DND-41 (cell line): ENCODE data around the gene GGNBP2.

Experiments
- CTCF ChIP-seq: IDR thresholded peaks from 2 replicates; pipeline ENCODE4 v1.5.1; 2012; ENCODE audit warnings: borderline replicate concordance, low read length, moderate library complexity, mild to moderate bottlenecking; ENCODE audit not compliant: poor library complexity, severe bottlenecking; ENCODE audit errors: extremely low read depth
- EZH2 ChIP-seq: IDR thresholded peaks from 3 replicates; pipeline ENCODE4 v1.6.1; 2012; ENCODE audit warnings: borderline replicate concordance, low read depth, mild to moderate bottlenecking, moderate library complexity, low read length, inconsistent platforms; ENCODE audit not compliant: severe bottlenecking

DNA sequence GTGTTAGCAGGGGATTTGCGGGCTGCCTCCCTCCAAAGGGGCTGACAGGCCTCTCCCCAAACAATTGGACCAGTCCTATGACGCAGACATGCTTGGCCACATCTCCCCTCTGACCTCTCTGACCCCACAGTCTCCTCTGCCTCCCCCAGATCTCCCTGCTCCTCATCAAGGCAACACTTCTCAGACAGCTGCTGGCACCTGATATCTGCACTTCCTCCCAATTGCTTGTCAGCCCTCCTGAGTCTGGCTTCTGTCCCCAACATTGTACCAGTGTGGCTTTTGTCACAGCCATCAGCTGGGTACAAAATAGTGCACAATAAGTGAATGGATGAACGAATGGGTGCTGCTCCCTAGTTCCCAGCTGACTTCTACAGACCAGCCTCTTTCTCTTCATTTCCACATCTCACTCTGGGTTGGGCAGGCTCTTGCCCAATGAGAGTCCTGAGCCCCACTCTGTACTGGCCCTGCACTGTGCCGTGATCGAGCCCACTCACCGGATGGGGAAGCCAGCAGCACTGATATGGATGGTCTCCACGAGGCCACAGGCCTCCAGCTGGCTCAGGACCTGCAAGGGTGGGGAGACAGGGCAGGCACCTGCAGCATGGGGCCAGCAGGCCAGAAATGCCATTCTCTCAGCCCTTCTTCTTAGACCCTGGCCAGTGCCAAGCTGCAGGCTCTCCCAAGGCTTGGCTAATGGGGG lies 41.1 kb upstream of the GGNBP2 start:
- TF ChIP-seq CTCF (no peak), EZH2 (no peak)
